HEK293 (cell line): Measurements from ENCODE around the gene RSRC1.

ENCODE experiments used
- KLF8 ChIP-seq: fragments of 450-650 bp; formaldehyde crosslinking; IDR thresholded peaks from 2 replicates; pipeline ENCODE4 v1.5.1; 2016; ENCODE audit warnings: missing biosample characterization, missing genetic modification characterization
- KLF9 ChIP-seq: fragments of 450-650 bp; formaldehyde crosslinking; IDR thresholded peaks from 2 replicates; pipeline ENCODE4 v1.5.1; 2016; ENCODE audit warnings: missing biosample characterization, missing genetic modification characterization, low read depth
- SALL2 ChIP-seq: fragments of 450-650 bp; formaldehyde crosslinking; IDR thresholded peaks from 2 replicates; pipeline ENCODE4 v1.5.0; 2017; ENCODE audit warnings: missing biosample characterization, mild to moderate bottlenecking, missing genetic modification characterization, borderline replicate concordance
- TRIM28 ChIP-seq: IDR thresholded peaks from 2 replicates; pipeline ENCODE4 v1.6.1; 2011; ENCODE audit warnings: low read length, control low read depth, borderline replicate concordance
- ZBTB10 ChIP-seq: fragments of 450-650 bp; formaldehyde crosslinking; IDR thresholded peaks from 2 replicates; pipeline ENCODE4 v1.5.1; 2016; ENCODE audit warnings: missing biosample characterization, missing genetic modification characterization
- ZBTB17 ChIP-seq: fragments of 450-650 bp; formaldehyde crosslinking; IDR thresholded peaks from 2 replicates; pipeline ENCODE4 v1.5.1; 2016; ENCODE audit warnings: missing biosample characterization, missing genetic modification characterization
- ZBTB6 ChIP-seq: fragments of 450-650 bp; formaldehyde crosslinking; IDR thresholded peaks from 2 replicates; pipeline ENCODE4 v1.5.1; 2017; ENCODE audit warnings: missing biosample characterization, missing genetic modification characterization
- ZNF280D ChIP-seq: fragments of 450-650 bp; formaldehyde crosslinking; IDR thresholded peaks from 2 replicates; pipeline ENCODE4 v1.5.1; 2016; ENCODE audit warnings: missing biosample characterization, missing genetic modification characterization
- ZNF292 ChIP-seq: fragments of 450-650 bp; formaldehyde crosslinking; IDR thresholded peaks from 2 replicates; pipeline ENCODE4 v1.5.1; 2016; ENCODE audit warnings: low read depth, missing biosample characterization, missing genetic modification characterization, borderline replicate concordance
- ZNF366 ChIP-seq: fragments of 450-650 bp; formaldehyde crosslinking; conservative IDR thresholded peaks from 2 replicates; pipeline ENCODE4 v1.5.1; 2016; ENCODE audit warnings: missing biosample characterization, missing genetic modification characterization
- ZNF449 ChIP-seq: fragments of 450-650 bp; formaldehyde crosslinking; IDR thresholded peaks from 2 replicates; pipeline ENCODE4 v1.5.1; 2017; ENCODE audit warnings: missing biosample characterization, mild to moderate bottlenecking, missing genetic modification characterization, moderate library complexity
- ZNF473 ChIP-seq: fragments of 450-650 bp; formaldehyde crosslinking; IDR thresholded peaks from 2 replicates; pipeline ENCODE4 v1.5.1; 2017; ENCODE audit warnings: missing biosample characterization, missing genetic modification characterization
- ZNF513 ChIP-seq: fragments of 450-650 bp; IDR thresholded peaks from 2 replicates; pipeline ENCODE4 v1.5.1; 2018; ENCODE audit warnings: missing biosample characterization, missing genetic modification characterization
- ZNF596 ChIP-seq: fragments of 450-650 bp; IDR thresholded peaks from 2 replicates; pipeline ENCODE4 v1.5.0; 2018; ENCODE audit warnings: missing biosample characterization, mild to moderate bottlenecking, missing genetic modification characterization, moderate library complexity
- ZNF660 ChIP-seq: fragments of 450-650 bp; IDR thresholded peaks from 2 replicates; pipeline ENCODE4 v1.5.1; 2018; ENCODE audit warnings: missing biosample characterization, mild to moderate bottlenecking, missing genetic modification characterization
- ZNF76 ChIP-seq: fragments of 450-650 bp; formaldehyde crosslinking; IDR thresholded peaks from 2 replicates; pipeline ENCODE4; 2016; ENCODE audit warnings: low read depth, missing biosample characterization, missing genetic modification characterization, borderline replicate concordance
- ZSCAN30 ChIP-seq: fragments of 450-650 bp; IDR thresholded peaks from 2 replicates; pipeline ENCODE4 v1.5.1; 2018; ENCODE audit warnings: missing biosample characterization, mild to moderate bottlenecking, missing genetic modification characterization, moderate library complexity
- TF ChIP-seq, protein P1 (sequence below): fragments of 450-650 bp; formaldehyde crosslinking; IDR thresholded peaks from 2 replicates; pipeline ENCODE4 v1.5.1; 2016; ENCODE audit warnings: missing biosample characterization, missing genetic modification characterization, borderline replicate concordance

Gene RSRC1

GRCh38 chr3:158260392-158260791 lies 150.5 kb downstream of the RSRC1 start (continued):
- TF ChIP-seq ZNF513 (tag by site-specific recombination) (no peak), ZNF76 (no peak), ZNF660 (tag by site-specific recombination) (peak; percentile 51; the same call in 1 of the 2 replicates), ZNF596 (tag by site-specific recombination) (no peak), ZNF449 (tag by site-specific recombination) (no peak), ZNF366 (tag by site-specific recombination) (0 out of 2 replicates have a peak, but pooled peaks have one; percentile 16), TRIM28 (no peak), ZNF280D (tag by site-specific recombination) (no peak), KLF9 (tag by site-specific recombination) (no peak), ZBTB6 (tag by site-specific recombination) (no peak), ZNF292 (tag by site-specific recombination) (no peak), ZBTB17 (tag by site-specific recombination) (no peak), ZBTB10 (tag by site-specific recombination) (no peak), SALL2 (tag by site-specific recombination) (no peak), KLF8 (tag by site-specific recombination) (no peak), ZNF473 (no peak), ZSCAN30 (peak; percentile 32; the same call in 1 of the 2 replicates)
- TF ChIP-seq, protein P1, sequence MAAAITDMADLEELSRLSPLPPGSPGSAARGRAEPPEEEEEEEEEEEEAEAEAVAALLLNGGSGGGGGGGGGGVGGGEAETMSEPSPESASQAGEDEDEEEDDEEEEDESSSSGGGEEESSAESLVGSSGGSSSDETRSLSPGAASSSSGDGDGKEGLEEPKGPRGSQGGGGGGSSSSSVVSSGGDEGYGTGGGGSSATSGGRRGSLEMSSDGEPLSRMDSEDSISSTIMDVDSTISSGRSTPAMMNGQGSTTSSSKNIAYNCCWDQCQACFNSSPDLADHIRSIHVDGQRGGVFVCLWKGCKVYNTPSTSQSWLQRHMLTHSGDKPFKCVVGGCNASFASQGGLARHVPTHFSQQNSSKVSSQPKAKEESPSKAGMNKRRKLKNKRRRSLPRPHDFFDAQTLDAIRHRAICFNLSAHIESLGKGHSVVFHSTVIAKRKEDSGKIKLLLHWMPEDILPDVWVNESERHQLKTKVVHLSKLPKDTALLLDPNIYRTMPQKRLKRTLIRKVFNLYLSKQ (tag by site-specific recombination): no peak
- TF ChIP-seq, all 188 proteins: peak for 10
